GM23338 (cell line): ENCODE measurements around the gene RPS18. TPM values are rescaled to one million over a fixed set of nuclear protein-coding genes. Genes with fewer than 3 reads are reported as not detected.

ENCODE experiments used
- ATAC-seq: fragments of 200-7000 bp; cut with Tn5 transposase; 3 replicates; pipeline ENCODE4 v1.9.1; 2020
- DNase-seq: peaks from one replicate; pipeline ENCODE4 v3.0.0-alpha.2; 2015; ENCODE audit warnings: low spot score
- H2AFZ ChIP-seq: fragments of 200-600 bp; sonication (generic); 2 replicates; pipeline ENCODE4 v1.8.0; 2016; ENCODE audit warnings: antibody characterized with exemption, mild to moderate bottlenecking, moderate library complexity
- H3F3A ChIP-seq: fragments of 200-600 bp; sonication (generic); replicated peaks from 2 replicates; pipeline ENCODE4 v1.8.0; 2017; ENCODE audit warnings: antibody characterized with exemption, mixed run types, low read depth
- H3K27ac ChIP-seq: fragments of 200-600 bp; sonication (generic); 2 replicates; pipeline ENCODE4 v1.6.1; 2016; ENCODE audit warnings: low read depth
- H3K27me3 ChIP-seq: fragments of 200-600 bp; sonication (generic); 2 replicates; pipeline ENCODE4 v1.8.0; 2016; ENCODE audit warnings: mild to moderate bottlenecking, mixed run types, moderate library complexity; ENCODE audit not compliant: insufficient read depth
- H3K36me3 ChIP-seq: fragments of 200-600 bp; sonication (generic); 2 replicates; pipeline ENCODE4 v1.8.0; 2016; ENCODE audit warnings: mild to moderate bottlenecking; ENCODE audit not compliant: insufficient read depth
- H3K4me1 ChIP-seq: fragments of 200-600 bp; sonication (generic); 2 replicates; pipeline ENCODE4 v1.8.0; 2016; ENCODE audit warnings: mild to moderate bottlenecking, moderate library complexity; ENCODE audit not compliant: insufficient read depth
- H3K4me2 ChIP-seq: fragments of 200-600 bp; sonication (generic); 2 replicates; pipeline ENCODE4 v1.7.1; 2017; ENCODE audit warnings: mixed run types
- H3K4me3 ChIP-seq: fragments of 200-600 bp; sonication (generic); 2 replicates; pipeline ENCODE4 v1.6.1; 2016; ENCODE audit warnings: mixed run types
- H3K79me2 ChIP-seq: fragments of 200-600 bp; sonication (generic); replicated peaks from 2 replicates; pipeline ENCODE4 v1.8.0; 2017; ENCODE audit warnings: mild to moderate bottlenecking; ENCODE audit not compliant: insufficient read depth
- H3K9me2 ChIP-seq: fragments of 200-600 bp; sonication (generic); 2 replicates; pipeline ENCODE4 v1.8.0; 2017; ENCODE audit not compliant: insufficient read depth
- H4K20me1 ChIP-seq: fragments of 200-600 bp; sonication (generic); replicated peaks from 2 replicates; pipeline ENCODE4 v1.8.0; 2017; ENCODE audit warnings: mild to moderate bottlenecking; ENCODE audit not compliant: insufficient read depth
- H3K27ac Mint-ChIP-seq: 2 replicates; pipeline ENCODE4 v1.8.0; 2020; ENCODE audit warnings: inconsistent platforms, mild to moderate bottlenecking, moderate library complexity, mixed read lengths
- H3K27me3 Mint-ChIP-seq: 3 replicates; pipeline ENCODE4 v1.8.0; 2022; ENCODE audit warnings: low read depth, mild to moderate bottlenecking, moderate library complexity, mixed read lengths, inconsistent platforms; ENCODE audit not compliant: insufficient read depth, poor library complexity
- H3K36me3 Mint-ChIP-seq: 3 replicates; pipeline ENCODE4 v1.8.0; 2021; ENCODE audit warnings: low read depth, mild to moderate bottlenecking, inconsistent platforms, moderate library complexity, mixed read lengths
- H3K4me1 Mint-ChIP-seq: 3 replicates; pipeline ENCODE4 v1.8.0; 2020; ENCODE audit warnings: mild to moderate bottlenecking, inconsistent platforms, mixed read lengths
- H3K4me3 Mint-ChIP-seq: 3 replicates; pipeline ENCODE4 v1.8.0; 2021; ENCODE audit warnings: moderate library complexity, mild to moderate bottlenecking, inconsistent platforms, mixed read lengths
- H3K9me3 Mint-ChIP-seq: 3 replicates; pipeline ENCODE4 v1.8.0; 2020; ENCODE audit warnings: moderate library complexity, mild to moderate bottlenecking, inconsistent platforms, mixed read lengths
- CREB1 ChIP-seq: fragments of 250-450 bp; sonication (Bioruptor Pico); IDR thresholded peaks from 2 replicates; pipeline ENCODE4 v1.5.0; 2020; ENCODE audit warnings: low read depth, mild to moderate bottlenecking, moderate library complexity
- EZH2 ChIP-seq: fragments of 200-600 bp; sonication (generic); IDR thresholded peaks from one replicate; pipeline ENCODE4 v1.8.0; 2017; ENCODE audit warnings: antibody characterized with exemption, mild to moderate bottlenecking, low read depth; ENCODE audit not compliant: unreplicated experiment
- EZH2phosphoT487 ChIP-seq: fragments of 200-600 bp; sonication (generic); IDR thresholded peaks from one replicate; pipeline ENCODE4 v1.8.1; 2018; ENCODE audit warnings: antibody characterized with exemption; ENCODE audit not compliant: unreplicated experiment
- JUNB ChIP-seq: IDR thresholded peaks from one replicate; pipeline ENCODE4 v1.6.1; 2016; ENCODE audit warnings: antibody characterized with exemption; ENCODE audit not compliant: unreplicated experiment
- NANOG ChIP-seq: IDR thresholded peaks from 2 replicates; pipeline ENCODE4 v1.6.1; 2016; ENCODE audit warnings: antibody characterized with exemption, borderline replicate concordance
- POLR2AphosphoS5 ChIP-seq: IDR thresholded peaks from 2 replicates; pipeline ENCODE4 v1.6.1; 2016; ENCODE audit warnings: antibody characterized with exemption, low read depth
- ZNF331 ChIP-seq: fragments of 250-450 bp; sonication (Bioruptor Pico); IDR thresholded peaks from 2 replicates; pipeline ENCODE4 v1.5.0; 2020; ENCODE audit warnings: low read depth, mild to moderate bottlenecking, moderate library complexity
- polyA plus RNA-seq: library from polyadenylated mRNA; unstranded; fragments of >200 nt; fragmentation: Nextera tagmentation; extraction: Ambion mirVana; gene quantifications from 2 replicates; pipeline ENCODE4 v1.2.1, GENCODE V29; 2016
- total RNA-seq: library from RNA; depleted of rRNA; stranded (reverse); fragments of >200 nt; shearing (Covaris generic); gene quantifications from 2 replicates; pipeline ENCODE4 v1.2.3, GENCODE V29; 2014
- TF ChIP-seq, protein P1 (sequence below), 2 experiments: fragments of 200-600 bp in 1 of 2; sonication (generic) in 1 of 2; conservative IDR thresholded peaks; 2 replicates each; pipeline versions ENCODE4 v1.5.1 to v1.6.1; 2016 to 2017; ENCODE audit warnings: antibody characterized with exemption in 2 of 2, low read depth in 2 of 2, mild to moderate bottlenecking in 2 of 2, moderate library complexity in 1 of 2

RPS18 gene
- total and polyA plus RNA-seq, 2 experiments from 2014 or later, result 2,133 to 4,776 TPM

DNA sequence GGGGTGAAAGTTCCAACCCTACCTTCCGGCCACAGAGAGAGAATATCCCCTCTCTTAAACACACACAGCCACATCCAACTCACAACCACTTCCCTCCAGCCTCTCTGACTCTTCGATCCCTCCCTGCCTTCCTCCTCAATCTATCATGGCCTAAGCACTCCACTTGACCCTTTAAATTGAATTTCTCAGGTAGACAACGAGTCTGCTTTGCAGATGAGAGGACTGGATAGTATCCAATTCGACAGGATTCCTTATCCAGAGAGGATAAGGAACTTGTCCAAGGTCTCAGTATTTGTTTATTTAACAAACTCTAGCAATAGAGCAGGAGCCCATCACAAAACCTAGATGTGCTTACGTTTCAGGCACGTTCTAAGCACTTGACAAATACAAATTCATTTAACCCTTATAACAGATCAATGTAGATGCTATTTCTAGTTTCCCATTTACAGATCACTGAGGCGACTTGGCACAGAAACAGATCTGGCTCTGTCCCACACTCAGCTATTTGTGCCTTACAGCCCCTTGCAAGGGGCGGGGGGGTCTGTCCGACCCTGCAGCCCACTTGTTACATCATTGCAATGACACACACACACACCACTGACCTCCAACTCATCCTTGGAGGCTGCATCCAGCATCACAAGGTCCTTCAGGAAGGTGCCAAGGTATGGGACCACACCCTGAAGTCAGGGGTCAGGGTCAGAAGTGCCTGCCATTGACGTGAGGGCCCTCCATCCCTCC, 22.4 kb downstream of the RPS18 start:
- no peak overlapping the region for H3K27ac ChIP-seq
- Mint-ChIP-seq H3K9me3 (no peaks in the 10 kb centered on the region), H3K4me3 (no peak overlapping the region), H3K27me3 (peaks cover 14% of the 10 kb centered on the region), H3K4me1 (peaks cover 28% of the 10 kb centered on the region), H3K27ac (no peak overlapping the region), H3K36me3 (peaks cover 34% of the 10 kb centered on the region)
- no peak overlapping the region for H3K4me3 ChIP-seq
- no peak for DNase-seq
- H3F3A ChIP-seq, result peaks cover 14% of the 10 kb centered on the region; the same call in 1 of the 2 replicates
- H3K36me3 ChIP-seq, result no peaks in the 10 kb centered on the region
- H4K20me1 ChIP-seq, result peaks cover 3% of the 10 kb centered on the region; the same call in 1 of the 2 replicates
- no peaks in the 10 kb centered on the region for H3K27me3 ChIP-seq
- no peak for ATAC-seq
- H3K4me1 ChIP-seq, result peaks cover 7% of the 10 kb centered on the region
- no peaks in the 10 kb centered on the region for H3K9me2 ChIP-seq
- no peak overlapping the region for H2AFZ ChIP-seq
- TF ChIP-seq POLR2AphosphoS5 (no peak), NANOG (no peak), EZH2phosphoT487 (no peak), EZH2 (no peak), ZNF331 (CRISPR knock-in tag) (no peak)
- H3K79me2 ChIP-seq, result peaks cover 22% of the 10 kb centered on the region
- H3K4me2 ChIP-seq, result no peak overlapping the region

DNA sequence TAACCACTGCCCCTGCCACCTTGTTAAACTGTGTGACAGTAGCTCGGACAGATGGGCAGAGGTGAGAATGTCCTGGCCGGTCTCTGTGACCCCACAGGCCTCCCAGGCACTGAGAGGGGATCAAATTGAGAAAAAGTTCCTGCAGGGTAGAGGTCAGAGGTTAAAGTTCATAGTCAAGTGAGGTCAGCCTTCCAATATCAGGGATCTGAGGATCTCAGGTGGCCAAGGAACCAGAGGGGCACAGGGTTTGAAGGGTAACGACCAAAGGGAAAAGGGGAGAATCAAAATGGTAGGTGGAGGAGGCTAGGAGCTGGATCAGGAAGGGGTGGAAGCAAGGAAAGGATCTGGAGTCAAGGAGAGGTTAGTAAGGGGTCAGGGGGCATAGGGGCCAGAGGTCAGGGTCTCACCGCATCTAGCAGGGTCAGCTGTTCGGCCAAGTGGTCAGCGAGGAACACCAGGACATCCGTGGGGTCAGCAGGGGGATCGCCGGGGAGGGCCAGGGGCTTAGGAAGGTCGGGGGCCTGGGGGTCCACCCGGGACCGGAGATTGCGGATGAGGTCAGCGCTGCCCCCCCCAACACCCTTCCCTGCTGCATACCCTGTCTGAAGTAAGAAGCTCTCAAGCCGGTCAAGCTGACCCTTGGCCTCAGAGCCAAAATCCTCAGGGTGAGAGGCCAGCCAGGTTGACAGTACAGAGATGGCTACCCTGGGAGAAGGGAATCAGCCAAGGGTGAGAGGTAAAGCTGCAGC, 23.9 kb downstream of the RPS18 start:
- peak overlapping the region; percentile 97 for H3K4me3 Mint-ChIP-seq
- Histone ChIP-seq H3K9me2 (no peaks in the 10 kb centered on the region), H3K27ac (no peak overlapping the region), H3K4me2 (no peak overlapping the region), H3K27me3 (no peaks in the 10 kb centered on the region), H3F3A (peaks cover 21% of the 10 kb centered on the region; the same call in 1 of the 2 replicates), H2AFZ (no peak overlapping the region), H3K4me3 (no peak overlapping the region), H3K4me1 (no peaks in the 10 kb centered on the region), H3K36me3 (no peaks in the 10 kb centered on the region), H3K79me2 (peaks cover 18% of the 10 kb centered on the region), H4K20me1 (peaks cover 9% of the 10 kb centered on the region; the same call in 1 of the 2 replicates)
- TF ChIP-seq POLR2AphosphoS5 (no peak), JUNB (no peak), ZNF331 (CRISPR knock-in tag) (no peak), NANOG (no peak), CREB1 (CRISPR knock-in tag) (no peak)
- TF ChIP-seq, protein P1, sequence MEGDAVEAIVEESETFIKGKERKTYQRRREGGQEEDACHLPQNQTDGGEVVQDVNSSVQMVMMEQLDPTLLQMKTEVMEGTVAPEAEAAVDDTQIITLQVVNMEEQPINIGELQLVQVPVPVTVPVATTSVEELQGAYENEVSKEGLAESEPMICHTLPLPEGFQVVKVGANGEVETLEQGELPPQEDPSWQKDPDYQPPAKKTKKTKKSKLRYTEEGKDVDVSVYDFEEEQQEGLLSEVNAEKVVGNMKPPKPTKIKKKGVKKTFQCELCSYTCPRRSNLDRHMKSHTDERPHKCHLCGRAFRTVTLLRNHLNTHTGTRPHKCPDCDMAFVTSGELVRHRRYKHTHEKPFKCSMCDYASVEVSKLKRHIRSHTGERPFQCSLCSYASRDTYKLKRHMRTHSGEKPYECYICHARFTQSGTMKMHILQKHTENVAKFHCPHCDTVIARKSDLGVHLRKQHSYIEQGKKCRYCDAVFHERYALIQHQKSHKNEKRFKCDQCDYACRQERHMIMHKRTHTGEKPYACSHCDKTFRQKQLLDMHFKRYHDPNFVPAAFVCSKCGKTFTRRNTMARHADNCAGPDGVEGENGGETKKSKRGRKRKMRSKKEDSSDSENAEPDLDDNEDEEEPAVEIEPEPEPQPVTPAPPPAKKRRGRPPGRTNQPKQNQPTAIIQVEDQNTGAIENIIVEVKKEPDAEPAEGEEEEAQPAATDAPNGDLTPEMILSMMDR (conservative IDR thresholded peaks at IDR 0.05; ENCODE audit: low read depth in 2 of 2), result no peak
- H3K36me3 Mint-ChIP-seq, result peaks cover 36% of the 10 kb centered on the region
- no peak overlapping the region; the same call in 1 of the 2 replicates for H3K27ac Mint-ChIP-seq
- ATAC-seq, result no peak
- no peak for DNase-seq
- peaks cover 28% of the 10 kb centered on the region for H3K4me1 Mint-ChIP-seq
- peaks cover 23% of the 10 kb centered on the region for H3K27me3 Mint-ChIP-seq
- no peaks in the 10 kb centered on the region for H3K9me3 Mint-ChIP-seq
